ENCODE results near the gene CADPS.

DNA sequence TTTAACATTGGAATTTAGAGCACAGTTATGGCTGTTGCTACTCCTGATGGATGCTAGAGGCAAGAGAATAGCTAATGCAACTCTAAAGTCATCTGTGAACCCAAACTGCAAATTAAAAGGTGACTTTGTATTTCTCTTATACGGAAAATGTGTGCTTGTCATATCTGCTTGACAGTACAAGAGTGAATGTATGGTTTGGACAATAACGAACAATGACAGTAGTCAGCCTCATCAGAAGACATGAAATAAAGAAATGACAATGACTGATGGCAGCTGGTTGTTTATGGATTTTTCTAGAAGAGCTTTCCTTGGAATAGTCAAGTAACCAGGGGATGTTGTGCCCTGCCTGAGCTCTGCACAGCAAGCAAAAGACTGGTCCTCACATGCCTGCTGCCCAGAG, 333.0 kb downstream of the CADPS start:
- TF ChIP-seq, protein P1, sequence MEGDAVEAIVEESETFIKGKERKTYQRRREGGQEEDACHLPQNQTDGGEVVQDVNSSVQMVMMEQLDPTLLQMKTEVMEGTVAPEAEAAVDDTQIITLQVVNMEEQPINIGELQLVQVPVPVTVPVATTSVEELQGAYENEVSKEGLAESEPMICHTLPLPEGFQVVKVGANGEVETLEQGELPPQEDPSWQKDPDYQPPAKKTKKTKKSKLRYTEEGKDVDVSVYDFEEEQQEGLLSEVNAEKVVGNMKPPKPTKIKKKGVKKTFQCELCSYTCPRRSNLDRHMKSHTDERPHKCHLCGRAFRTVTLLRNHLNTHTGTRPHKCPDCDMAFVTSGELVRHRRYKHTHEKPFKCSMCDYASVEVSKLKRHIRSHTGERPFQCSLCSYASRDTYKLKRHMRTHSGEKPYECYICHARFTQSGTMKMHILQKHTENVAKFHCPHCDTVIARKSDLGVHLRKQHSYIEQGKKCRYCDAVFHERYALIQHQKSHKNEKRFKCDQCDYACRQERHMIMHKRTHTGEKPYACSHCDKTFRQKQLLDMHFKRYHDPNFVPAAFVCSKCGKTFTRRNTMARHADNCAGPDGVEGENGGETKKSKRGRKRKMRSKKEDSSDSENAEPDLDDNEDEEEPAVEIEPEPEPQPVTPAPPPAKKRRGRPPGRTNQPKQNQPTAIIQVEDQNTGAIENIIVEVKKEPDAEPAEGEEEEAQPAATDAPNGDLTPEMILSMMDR (conservative IDR thresholded peaks at IDR 0.05; ENCODE audit: low read depth, low read length) = no peak
- no peak for TF ChIP-seq SMC3 (IDR thresholded peaks at IDR 0.05; ENCODE audit: low read depth, low read length)
